GM10266 (cell line): ENCODE data around the gene GPATCH8.
A peak's percentile ranks its signal among the peaks of the same experiment; 100 is the strongest.

Experiments used
- DNase-seq: peaks from one replicate; pipeline ENCODE4 v3.0.0; 2012; ENCODE audit errors: extremely low spot score
- TF ChIP-seq, protein P1 (sequence below): IDR thresholded peaks from 2 replicates; pipeline ENCODE4 v1.5.1; 2012; ENCODE audit warnings: mild to moderate bottlenecking, low read depth; ENCODE audit not compliant: control insufficient read depth, insufficient read depth; ENCODE audit errors: missing control alignments

The GPATCH8 gene

DNA sequence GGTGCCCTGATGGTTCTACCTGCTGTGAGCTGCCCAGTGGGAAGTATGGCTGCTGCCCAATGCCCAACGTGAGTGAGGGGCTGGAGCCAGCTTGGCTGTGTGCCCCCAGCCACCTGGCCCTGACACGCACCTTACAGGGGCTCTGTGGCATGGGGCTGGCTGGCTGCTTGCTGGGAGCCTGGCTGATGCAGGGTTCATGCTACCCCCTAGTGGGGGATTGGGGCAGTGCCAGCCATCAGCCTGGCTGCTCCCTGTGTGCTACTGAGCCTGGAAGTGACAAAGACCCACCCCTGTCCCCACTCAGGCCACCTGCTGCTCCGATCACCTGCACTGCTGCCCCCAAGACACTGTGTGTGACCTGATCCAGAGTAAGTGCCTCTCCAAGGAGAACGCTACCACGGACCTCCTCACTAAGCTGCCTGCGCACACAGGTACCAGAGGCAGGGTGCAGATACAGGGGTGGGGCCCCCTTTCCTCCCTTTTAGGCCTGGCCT is 152.4 kb downstream of the GPATCH8 start:
- TF ChIP-seq, protein P1, sequence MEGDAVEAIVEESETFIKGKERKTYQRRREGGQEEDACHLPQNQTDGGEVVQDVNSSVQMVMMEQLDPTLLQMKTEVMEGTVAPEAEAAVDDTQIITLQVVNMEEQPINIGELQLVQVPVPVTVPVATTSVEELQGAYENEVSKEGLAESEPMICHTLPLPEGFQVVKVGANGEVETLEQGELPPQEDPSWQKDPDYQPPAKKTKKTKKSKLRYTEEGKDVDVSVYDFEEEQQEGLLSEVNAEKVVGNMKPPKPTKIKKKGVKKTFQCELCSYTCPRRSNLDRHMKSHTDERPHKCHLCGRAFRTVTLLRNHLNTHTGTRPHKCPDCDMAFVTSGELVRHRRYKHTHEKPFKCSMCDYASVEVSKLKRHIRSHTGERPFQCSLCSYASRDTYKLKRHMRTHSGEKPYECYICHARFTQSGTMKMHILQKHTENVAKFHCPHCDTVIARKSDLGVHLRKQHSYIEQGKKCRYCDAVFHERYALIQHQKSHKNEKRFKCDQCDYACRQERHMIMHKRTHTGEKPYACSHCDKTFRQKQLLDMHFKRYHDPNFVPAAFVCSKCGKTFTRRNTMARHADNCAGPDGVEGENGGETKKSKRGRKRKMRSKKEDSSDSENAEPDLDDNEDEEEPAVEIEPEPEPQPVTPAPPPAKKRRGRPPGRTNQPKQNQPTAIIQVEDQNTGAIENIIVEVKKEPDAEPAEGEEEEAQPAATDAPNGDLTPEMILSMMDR: peak; percentile 89
- DNase-seq: peak; percentile 87

DNA sequence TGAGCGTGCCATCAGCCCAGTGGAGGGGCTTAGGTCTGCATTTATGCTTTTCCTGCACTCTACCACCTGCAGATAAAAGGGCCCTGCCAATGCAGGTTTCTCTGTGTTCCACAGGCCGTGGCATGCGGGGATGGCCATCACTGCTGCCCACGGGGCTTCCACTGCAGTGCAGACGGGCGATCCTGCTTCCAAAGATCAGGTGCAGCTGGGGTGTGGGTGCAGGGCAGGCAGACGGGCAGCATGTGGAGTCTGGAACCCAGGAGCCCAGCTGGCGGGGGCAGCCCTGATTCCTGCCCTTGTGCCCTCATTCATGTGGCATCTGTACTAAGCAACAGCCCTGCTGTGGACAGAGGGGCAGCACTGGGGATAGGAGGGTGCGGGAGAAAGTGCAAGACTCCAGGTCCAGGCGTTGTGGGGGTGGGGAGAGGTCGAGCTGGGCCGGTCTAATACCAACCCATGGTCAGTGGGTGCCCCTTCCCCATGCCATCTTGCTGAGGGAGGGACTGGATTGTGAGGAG is 153.6 kb downstream of the GPATCH8 start:
- TF ChIP-seq, protein P1: no peak
- DNase-seq: no peak

DNA sequence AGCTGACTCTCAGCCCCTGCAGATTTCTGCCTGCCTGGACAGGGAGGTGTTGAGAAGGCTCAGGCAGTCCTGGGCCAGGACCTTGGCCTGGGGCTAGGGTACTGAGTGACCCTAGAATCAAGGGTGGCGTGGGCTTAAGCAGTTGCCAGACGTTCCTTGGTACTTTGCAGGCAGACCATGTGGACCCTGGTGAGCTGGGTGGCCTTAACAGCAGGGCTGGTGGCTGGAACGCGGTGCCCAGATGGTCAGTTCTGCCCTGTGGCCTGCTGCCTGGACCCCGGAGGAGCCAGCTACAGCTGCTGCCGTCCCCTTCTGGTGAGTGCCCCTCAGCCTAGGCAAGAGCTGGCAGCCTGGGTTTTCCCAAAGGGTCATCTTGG is 154.2 kb downstream of the GPATCH8 start:
- DNase-seq: no peak
- TF ChIP-seq, protein P1: no peak

DNA sequence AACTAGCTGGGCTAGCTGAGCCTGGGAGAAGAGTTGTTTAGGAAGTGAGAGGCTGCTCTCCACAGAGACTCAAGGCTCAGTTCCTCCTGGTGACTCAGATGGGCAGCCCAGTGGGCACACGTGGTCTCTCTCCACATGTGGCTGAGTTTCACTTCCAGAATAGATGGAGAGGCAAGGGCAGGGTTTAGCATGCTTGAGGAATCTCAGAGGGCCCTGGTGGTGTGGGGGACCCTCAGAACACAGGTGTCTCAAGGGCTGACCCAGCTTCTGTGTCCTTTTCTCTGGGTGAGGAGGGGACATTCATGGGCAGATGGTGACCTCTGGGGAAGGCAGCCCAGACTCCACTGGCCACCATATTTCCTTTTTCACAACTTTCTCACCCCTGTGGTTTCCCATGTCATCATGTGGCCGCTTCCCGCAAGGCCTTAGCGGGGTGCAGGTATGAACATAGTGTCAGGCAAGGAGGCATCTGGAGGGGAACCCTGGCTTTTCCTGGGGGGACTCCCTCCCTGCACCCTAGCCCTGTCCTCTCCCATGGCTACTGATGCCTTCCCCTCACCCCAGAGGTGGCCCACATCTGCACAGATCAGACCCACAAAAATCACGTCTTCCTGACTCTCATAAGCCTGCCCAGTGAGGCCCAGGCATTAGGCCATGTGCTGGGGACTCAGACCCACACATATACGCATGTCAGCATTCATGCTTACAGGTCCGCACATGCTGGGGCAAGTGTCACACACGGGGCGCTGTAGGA is 154.8 kb downstream of the GPATCH8 start:
- TF ChIP-seq, protein P1: no peak
- DNase-seq: peak; percentile 82
